GM19328 (cell line): ENCODE data around the gene INAFM2.

Experiments
- ATAC-seq: cut with Tn5 transposase; IDR thresholded peaks from one replicate; pipeline ENCODE4 v1.9.1; 2021; ENCODE audit warnings: mild to moderate bottlenecking, moderate library complexity; ENCODE audit not compliant: unreplicated experiment

INAFM2 gene

DNA sequence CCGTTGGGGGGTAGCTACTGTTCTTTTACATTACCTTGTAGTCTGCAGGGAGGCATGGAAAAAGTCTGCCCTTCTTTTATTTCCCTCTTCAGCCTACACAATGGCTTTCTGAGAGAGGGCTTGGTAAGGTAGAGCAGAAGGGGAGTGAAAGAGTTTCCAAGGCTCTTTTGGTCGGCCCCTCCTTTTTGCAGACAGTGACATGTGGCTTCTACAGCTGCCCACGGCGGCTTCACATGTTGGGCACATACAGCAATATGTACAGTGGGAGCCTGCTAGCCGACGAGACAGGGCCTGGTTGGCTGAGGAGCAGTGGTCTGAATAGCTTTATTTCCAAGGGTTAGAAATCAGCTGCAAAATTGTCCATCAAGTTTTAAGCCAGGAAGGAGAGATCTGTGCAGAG lies 4.0 kb downstream of the INAFM2 start:
- no peak for ATAC-seq

GRCh38 chr15:40328176-40328575 lies 4.7 kb downstream of the INAFM2 start:
- ATAC-seq, result no peak

DNA sequence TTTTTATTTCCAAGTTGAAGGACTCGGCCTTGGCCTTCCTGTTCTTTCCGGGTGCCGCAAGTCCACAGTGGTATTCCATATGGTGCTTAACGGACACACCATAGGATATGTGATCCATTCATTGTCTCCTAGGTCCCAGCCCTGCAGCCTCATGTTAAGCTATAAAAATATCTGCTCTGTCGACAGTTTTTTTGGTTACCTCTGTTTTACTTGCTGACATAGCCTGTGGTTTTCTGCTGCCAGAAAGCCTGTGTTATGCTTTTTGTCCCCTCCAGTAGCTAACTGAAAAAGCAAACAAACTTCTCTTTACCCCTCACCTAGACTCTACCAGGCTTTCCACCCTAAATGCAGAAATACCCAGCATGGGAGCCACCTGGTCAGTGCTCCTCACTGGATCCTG lies 5.3 kb downstream of the INAFM2 start:
- ATAC-seq, result no peak

GRCh38 chr15:40329804-40330203 lies 6.3 kb downstream of the INAFM2 start:
- no peak for ATAC-seq

DNA sequence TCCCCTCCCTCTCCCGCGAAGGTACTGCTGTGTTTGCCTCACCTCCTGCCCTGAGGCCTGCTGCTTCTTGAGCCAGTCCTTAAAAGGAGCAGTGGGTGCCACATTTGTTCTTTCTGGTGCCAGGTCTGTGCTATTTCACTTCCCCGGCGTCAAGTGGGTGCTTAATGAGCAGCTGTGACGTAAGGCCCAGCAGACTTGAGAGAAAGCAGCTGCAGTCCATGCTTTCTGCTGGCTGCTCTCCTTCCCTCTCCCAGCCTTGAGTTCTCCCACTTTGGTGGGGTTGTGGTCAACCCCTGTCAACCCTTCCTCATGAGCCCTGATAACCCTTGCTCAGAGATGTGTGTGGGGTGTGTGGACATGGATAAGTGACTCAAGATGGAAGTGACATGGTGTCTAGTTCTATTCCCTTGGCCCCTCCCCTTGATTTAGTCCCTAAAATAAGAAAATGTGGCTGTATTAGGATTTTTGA lies 6.9 kb downstream of the INAFM2 start:
- ATAC-seq, result no peak

DNA sequence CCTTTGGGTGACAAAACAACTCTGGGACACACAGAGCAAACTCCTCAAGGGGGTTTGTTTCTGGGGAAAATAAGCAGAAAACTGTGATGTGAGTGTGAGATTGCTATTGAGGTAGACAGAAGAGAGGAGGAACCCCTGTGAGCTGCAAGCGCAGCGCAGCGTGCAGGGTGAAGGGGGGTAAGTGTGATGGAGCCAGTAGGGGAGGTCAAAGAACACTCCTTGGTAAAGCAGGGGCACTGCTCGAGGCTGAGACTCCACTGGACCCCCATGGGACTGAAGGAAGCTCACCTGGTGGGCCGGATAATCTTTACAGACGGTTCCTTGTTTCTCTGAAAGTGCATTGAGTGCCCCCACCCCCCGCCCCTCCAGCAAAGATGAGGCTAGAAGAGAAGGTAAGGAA lies 7.5 kb downstream of the INAFM2 start:
- ATAC-seq, result no peak

GRCh38 chr15:40331637-40332036 lies 8.1 kb downstream of the INAFM2 start:
- ATAC-seq, result no peak

GRCh38 chr15:40332113-40332781 lies 8.8 kb downstream of the INAFM2 start:
- no peak for ATAC-seq

- ATAC-seq, result no peak
Observed at GRCh38 chr15:40333922-40334492, 10.5 kb downstream of the INAFM2 start.

DNA sequence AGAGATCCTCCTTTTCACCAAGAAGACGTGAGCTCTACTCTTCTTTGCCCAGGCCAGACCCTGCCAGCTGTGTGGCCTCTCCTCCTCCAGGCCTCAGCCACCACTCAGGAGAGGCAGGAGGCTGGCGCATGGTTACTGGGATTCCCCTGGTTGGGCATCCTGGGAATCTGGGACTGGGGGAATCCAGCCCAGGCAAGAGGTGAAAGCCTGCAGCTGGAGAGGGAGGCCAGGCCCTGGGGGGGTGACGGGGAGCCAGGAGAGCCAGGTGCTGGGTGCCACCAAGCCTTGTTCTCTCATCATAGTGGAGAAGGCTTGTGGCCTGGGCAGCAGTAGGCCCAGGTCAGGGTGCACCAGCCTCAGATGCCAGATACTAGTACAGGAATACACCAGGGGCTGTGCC lies 11.0 kb downstream of the INAFM2 start:
- ATAC-seq, result no peak

GRCh38 chr15:40334941-40335795 lies 11.7 kb downstream of the INAFM2 start:
- ATAC-seq, result no peak

DNA sequence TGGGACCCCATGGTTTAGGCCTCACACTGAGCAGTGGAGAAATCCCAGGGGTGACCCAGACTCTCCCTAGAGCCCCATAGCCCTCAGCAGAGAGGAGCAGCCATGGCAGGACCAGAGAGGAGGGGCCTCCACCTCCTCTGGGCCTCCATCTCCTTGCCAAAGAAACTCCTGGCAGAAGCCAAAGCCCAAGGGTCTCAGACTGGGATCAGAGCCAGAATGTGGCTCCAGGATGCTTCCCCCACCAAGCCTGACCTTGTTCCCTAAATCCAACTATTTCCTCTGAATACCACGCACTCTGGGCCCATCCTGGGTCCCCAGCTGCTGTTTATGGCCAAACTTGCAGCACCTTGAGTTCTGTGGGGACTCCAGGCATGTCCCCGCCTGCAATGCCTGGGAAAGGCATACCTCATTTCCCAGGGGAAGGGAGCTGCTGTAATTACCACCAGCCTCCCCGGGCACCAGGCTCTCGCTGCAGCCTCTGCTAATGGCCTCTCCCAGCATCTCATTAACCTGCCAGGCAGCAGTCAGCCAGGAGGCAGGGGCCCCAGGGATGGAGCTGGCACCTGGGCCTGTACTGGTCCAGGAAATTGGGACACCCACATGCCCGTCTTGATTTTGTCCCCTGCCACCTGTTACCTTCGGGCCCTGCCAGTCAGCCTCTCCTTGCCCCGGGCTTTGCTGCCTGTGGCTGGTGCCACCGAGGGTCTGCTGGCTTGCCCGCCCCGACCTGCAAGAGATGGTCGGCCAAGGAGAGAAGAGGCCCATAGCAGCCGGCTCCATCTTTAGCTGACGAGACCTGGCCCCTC lies 12.6 kb downstream of the INAFM2 start:
- ATAC-seq, result no peak

DNA sequence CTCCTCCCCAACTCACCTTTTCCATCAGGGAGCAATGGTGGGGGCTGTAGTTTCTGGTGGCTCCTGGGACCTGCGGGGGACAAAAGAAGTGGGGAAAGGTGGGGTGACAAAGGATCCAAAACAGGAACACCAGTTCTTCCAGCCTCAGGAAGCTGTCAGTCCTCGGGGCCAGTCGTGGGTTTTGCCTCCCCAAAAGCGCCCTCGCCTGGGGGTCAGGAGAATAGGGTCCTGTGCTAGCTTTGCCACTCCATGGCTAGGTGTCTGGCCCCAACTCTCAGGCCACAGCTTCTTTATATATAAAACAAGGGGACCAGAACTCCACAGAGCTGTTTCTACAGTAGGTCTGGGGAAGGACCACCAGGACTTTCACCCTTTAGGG lies 13.2 kb downstream of the INAFM2 start:
- ATAC-seq, result no peak

DNA sequence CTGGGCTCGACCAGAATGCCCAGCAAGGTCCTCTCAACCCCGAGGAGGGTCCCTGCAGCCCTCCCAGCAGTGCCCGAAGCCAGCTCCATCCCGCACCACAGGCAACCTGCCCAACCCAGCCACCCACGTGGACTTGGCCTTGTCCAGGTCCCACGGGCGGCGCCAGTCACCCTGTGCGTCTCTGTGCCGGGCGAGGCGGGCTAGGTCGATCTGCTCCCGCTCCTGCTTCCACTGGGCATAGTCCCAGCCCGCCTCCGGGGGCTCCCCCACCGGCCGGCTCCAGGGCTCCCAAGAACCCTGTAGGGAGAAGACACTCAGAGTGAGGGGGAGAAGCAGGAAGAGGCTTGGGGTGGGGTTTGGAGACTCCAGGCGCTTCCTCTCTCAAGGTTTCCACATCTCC lies 14.1 kb downstream of the INAFM2 start:
- ATAC-seq, result no peak

GRCh38 chr15:40338041-40338657 lies 14.7 kb downstream of the INAFM2 start:
- ATAC-seq, result no peak

DNA sequence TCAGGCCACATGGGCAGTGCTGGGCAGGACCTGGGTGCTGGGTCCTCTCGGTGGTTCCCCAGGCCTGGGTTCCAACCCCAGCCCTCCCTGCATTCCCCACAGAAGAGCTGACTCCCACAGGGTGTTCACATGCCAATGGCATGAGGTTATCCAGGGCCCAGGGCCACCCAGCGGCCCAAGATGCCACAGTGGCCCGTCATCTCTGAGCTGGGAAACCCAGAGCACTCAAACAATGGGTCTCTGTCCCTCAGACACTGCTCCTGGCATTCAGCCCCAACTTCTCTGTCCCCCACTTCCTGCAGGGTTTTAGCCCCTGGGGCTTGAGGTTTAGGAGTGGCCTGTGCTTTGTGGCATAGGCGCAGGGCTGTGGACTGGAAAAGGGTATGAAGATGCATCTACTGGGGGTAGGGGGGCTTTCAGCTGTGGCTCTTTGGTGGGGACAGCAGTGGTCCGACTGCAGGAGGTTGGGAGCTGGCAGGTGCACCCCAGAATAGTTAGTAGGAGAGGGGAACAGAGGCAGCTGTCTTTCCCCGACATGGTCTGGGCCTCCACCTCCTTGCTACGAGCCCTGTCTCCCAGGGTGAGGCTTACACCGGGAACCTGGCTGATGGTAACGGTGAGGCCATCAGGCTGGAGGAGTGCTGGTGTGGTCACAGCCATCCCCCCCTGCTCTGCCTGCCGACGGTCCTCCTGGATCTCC lies 15.6 kb downstream of the INAFM2 start:
- ATAC-seq, result no peak

GRCh38 chr15:40339621-40339945 lies 16.1 kb downstream of the INAFM2 start:
- no peak for ATAC-seq

GRCh38 chr15:40340038-40340739 lies 16.7 kb downstream of the INAFM2 start:
- no peak for ATAC-seq

DNA sequence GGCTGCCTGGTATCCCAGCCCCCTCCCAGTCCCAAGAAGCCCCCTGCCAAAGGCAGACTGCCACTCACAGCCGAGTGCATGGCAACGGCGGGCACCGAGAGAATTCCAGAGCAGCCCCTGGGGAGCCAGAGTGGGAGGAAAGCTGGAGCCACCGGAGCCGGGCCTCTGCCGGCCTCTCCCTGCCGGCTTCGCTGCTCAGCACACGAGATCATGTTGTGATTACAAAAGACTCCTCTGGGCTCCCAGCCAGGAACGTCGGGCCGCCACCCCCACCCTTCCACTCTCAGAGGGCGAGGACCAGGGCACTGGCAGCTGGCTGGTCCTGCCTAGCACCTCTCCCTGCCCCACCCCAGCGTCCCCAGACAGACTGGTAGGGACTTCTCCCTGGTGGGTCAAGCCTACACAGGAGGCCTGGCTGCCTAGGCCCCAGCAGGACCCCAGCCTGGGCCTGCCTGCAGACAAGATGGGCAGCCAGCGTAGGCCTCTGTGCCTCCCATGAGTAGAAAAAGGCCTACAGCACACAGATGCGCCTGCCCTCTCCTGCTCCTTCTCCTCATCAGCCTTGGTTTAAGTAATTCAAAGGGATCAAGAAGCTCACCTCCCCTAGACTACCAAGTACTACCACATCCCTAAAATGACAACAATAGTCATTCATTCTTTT lies 17.4 kb downstream of the INAFM2 start, which contains the start of gene CCDC9B:
CCDC9B (minus strand) TSS at position 200 of the 661 bp plus-strand sequence; CDS start at position 80, 120 bp downstream.
- ATAC-seq, result no peak
